ENCODE data around the gene RABL6.
A peak's percentile ranks its signal among the peaks of the same experiment; 100 is the strongest.
"Not testable (repeated sequence)": the region's sequence is repeated elsewhere in the genome, so short reads cannot be mapped to it uniquely, and the experiment has no call there.

Gene RABL6

GRCh38 chr9:136798708-136799078 lies 9.1 kb upstream of the RABL6 start:
- DNase-seq: no peak
- no peak for TF ChIP-seq GATA1 (IDR thresholded peaks at IDR 0.05; ENCODE audit: low read depth, low read length)
- no peak for TF ChIP-seq POLR2A (IDR thresholded peaks at IDR 0.05; ENCODE audit: low read length)

GRCh38 chr9:136799079-136799853 lies 8.5 kb upstream of the RABL6 start:
- DNase-seq: no peak
- TF ChIP-seq GATA1 (IDR thresholded peaks at IDR 0.05; ENCODE audit: low read depth, low read length): no peak
- TF ChIP-seq POLR2A (IDR thresholded peaks at IDR 0.05; ENCODE audit: low read length): peak; percentile 8

GRCh38 chr9:136799854-136800657 lies 7.7 kb upstream of the RABL6 start:
- DNase-seq: peak; percentile 87

GRCh38 chr9:136802321-136802720 lies 5.4 kb upstream of the RABL6 start:
- no peak for DNase-seq
- TF ChIP-seq GATA1 (IDR thresholded peaks at IDR 0.05; ENCODE audit: low read depth, low read length) (no peak), POLR2A (IDR thresholded peaks at IDR 0.05; ENCODE audit: low read length) (no peak)

More at GRCh38 chr9:136799854-136800657, 7.7 kb upstream of the RABL6 start:
- TF ChIP-seq POLR2A (IDR thresholded peaks at IDR 0.05; ENCODE audit: low read length) (no peak), GATA1 (IDR thresholded peaks at IDR 0.05; ENCODE audit: low read depth, low read length) (no peak)

- not testable (repeated sequence) for DNase-seq
Measured at GRCh38 chr9:136803009-136803550, 4.7 kb upstream of the RABL6 start.

GRCh38 chr9:136803551-136804508 lies 3.9 kb upstream of the RABL6 start:
- TF ChIP-seq GATA1 (IDR thresholded peaks at IDR 0.05; ENCODE audit: low read depth, low read length) (no peak), POLR2A (IDR thresholded peaks at IDR 0.05; ENCODE audit: low read length) (no peak)

GRCh38 chr9:136804509-136805206 lies 3.1 kb upstream of the RABL6 start:
- DNase-seq: no peak
- TF ChIP-seq POLR2A (IDR thresholded peaks at IDR 0.05; ENCODE audit: low read length) (no peak), GATA1 (IDR thresholded peaks at IDR 0.05; ENCODE audit: low read depth, low read length) (no peak)

More at GRCh38 chr9:136803551-136804508, 3.9 kb upstream of the RABL6 start:
- no peak for DNase-seq

- no peak for DNase-seq
Measured at GRCh38 chr9:136805207-136805740, 2.5 kb upstream of the RABL6 start.

GRCh38 chr9:136806067-136806466 lies 1.7 kb upstream of the RABL6 start:
- DNase-seq: no peak
- TF ChIP-seq GATA1 (IDR thresholded peaks at IDR 0.05; ENCODE audit: low read depth, low read length): no peak

More at GRCh38 chr9:136805207-136805740, 2.5 kb upstream of the RABL6 start:
- no peak for TF ChIP-seq GATA1 (IDR thresholded peaks at IDR 0.05; ENCODE audit: low read depth, low read length)
- no peak for TF ChIP-seq POLR2A (IDR thresholded peaks at IDR 0.05; ENCODE audit: low read length)

- DNase-seq: no peak
- no peak for TF ChIP-seq POLR2A (IDR thresholded peaks at IDR 0.05; ENCODE audit: low read length)
- TF ChIP-seq GATA1 (IDR thresholded peaks at IDR 0.05; ENCODE audit: low read depth, low read length): no peak
Measured at GRCh38 chr9:136806631-136807201, 1.0 kb upstream of the RABL6 start.

- TF ChIP-seq POLR2A (IDR thresholded peaks at IDR 0.05; ENCODE audit: low read length) (peak; percentile 52), GATA1 (IDR thresholded peaks at IDR 0.05; ENCODE audit: low read depth, low read length) (no peak)
- DNase-seq: peak; percentile 67 to 74
Measured at GRCh38 chr9:136808075-136808805, 492 bp downstream of the RABL6 start.

- DNase-seq: peak; percentile 48 to 62
- TF ChIP-seq POLR2A (IDR thresholded peaks at IDR 0.05; ENCODE audit: low read length): no peak
- TF ChIP-seq GATA1 (IDR thresholded peaks at IDR 0.05; ENCODE audit: low read depth, low read length): no peak
Measured at GRCh38 chr9:136808806-136809158, 1.0 kb downstream of the RABL6 start.

Measured in erythroblast (primary cell).